Measurements from ENCODE around the gene CHST5. TPM values are rescaled to one million over a fixed set of nuclear protein-coding genes. Genes with fewer than 3 reads are reported as not detected.

Gene CHST5
- total and polyA plus RNA-seq, 9 of the 15 experiments (the other 6 are each of a cell fraction or from before 2014, with no cell fraction given), result 0.06 to 0.21 (median 0.14) TPM; not detected in 5

DNA sequence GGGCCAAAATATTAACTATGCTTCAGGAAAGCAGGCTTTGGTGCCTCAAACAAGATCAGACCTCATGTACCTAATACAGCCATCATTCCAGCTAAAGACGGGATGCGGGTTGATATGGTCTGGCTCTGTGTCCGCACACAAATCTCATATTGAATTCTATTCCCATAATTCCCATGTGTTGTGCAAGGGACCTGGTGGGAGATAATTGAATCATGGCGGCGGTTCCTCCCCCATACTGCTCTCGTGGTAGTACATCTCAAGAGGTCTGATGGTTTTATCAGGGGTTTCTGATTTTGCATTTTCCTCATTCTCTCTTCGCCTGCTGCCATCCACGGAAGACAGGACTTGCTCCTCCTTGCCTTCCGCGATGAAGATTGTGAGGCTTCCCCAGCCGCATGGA, 21.6 kb downstream of the CHST5 start:
- ChIA-PET POLR2A (interaction anchor here (1.0 kb wide), 1 partner anchor 49 kb away, joined by 4 read pairs; no protein-coding TSS in a partner anchor), CTCF (ENCODE audit: low intra/inter-chr PET ratio) (no interaction called here)
- Histone ChIP-seq H3K79me2 (ENCODE audit: control insufficient read depth, insufficient read depth, low read length) (no peaks in the 10 kb centered on the region), H3K9me1 (ENCODE audit: control insufficient read depth, insufficient read depth, low read length) (no peaks in the 10 kb centered on the region), H3K4me1 (replicated peaks in 1 of 2; ENCODE audit: control insufficient read depth in 2 of 2, insufficient read depth in 2 of 2, low read length in 2 of 2) (peaks cover 5 to 22% of the 10 kb centered on the region in 2 experiments; a peak in 3 of 5 replicates), H3K4me2 (ENCODE audit: insufficient read depth, low read length) (no peak overlapping the region), H3K36me3 (ENCODE audit: control insufficient read depth, insufficient read depth, low read length) (no peaks in the 10 kb centered on the region), H3K27me3 (ENCODE audit: control insufficient read depth in 2 of 2, insufficient read depth in 2 of 2, low read length in 2 of 2) (peaks cover 0 to 6% of the 10 kb centered on the region in 2 experiments; a peak in 2 of 5 replicates), H3K27ac (ENCODE audit: extremely low read depth, low read depth, low read length) (no peak overlapping the region), H4K20me1 (replicated peaks; ENCODE audit: control insufficient read depth, insufficient read depth, low read length) (peaks cover 5% of the 10 kb centered on the region), H3K4me3 (no peak overlapping the region), H2AFZ (ENCODE audit: low read depth, low read length) (no peak overlapping the region), H3K9me3 (replicated peaks; ENCODE audit: control insufficient read depth, insufficient read depth, low read depth, low read length) (no peaks in the 10 kb centered on the region), H3K9ac (ENCODE audit: insufficient read depth in 1 of 2, low read depth in 2 of 2, low read length in 2 of 2) (no peak overlapping the region)
- TF ChIP-seq ZNF316 (IDR thresholded peaks at IDR 0.05), result no peak
- TF ChIP-seq ETS2 (tag; IDR thresholded peaks at IDR 0.05; ENCODE audit: borderline replicate concordance, poor library complexity, severe bottlenecking), result no peak
- TF ChIP-seq CEBPB (tag; IDR thresholded peaks at IDR 0.05), result peak; percentile 39; the same call in 1 of the 2 replicates
- TF ChIP-seq, protein P1, sequence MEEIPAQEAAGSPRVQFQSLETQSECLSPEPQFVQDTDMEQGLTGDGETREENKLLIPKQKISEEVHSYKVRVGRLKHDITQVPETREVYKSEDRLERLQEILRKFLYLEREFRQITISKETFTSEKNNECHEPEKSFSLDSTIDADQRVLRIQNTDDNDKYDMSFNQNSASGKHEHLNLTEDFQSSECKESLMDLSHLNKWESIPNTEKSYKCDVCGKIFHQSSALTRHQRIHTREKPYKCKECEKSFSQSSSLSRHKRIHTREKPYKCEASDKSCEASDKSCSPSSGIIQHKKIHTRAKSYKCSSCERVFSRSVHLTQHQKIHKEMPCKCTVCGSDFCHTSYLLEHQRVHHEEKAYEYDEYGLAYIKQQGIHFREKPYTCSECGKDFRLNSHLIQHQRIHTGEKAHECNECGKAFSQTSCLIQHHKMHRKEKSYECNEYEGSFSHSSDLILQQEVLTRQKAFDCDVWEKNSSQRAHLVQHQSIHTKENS (CRISPR knock-in tag; IDR thresholded peaks at IDR 0.05), result no peak
- TF ChIP-seq, protein P2, sequence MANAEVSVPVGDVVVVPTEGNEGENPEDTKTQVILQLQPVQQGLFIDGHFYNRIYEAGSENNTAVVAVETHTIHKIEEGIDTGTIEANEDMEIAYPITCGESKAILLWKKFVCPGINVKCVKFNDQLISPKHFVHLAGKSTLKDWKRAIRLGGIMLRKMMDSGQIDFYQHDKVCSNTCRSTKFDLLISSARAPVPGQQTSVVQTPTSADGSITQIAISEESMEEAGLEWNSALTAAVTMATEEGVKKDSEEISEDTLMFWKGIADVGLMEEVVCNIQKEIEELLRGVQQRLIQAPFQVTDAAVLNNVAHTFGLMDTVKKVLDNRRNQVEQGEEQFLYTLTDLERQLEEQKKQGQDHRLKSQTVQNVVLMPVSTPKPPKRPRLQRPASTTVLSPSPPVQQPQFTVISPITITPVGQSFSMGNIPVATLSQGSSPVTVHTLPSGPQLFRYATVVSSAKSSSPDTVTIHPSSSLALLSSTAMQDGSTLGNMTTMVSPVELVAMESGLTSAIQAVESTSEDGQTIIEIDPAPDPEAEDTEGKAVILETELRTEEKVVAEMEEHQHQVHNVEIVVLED (CRISPR knock-in tag; IDR thresholded peaks at IDR 0.05), result no peak
- ATAC-seq (no peak), DNase-seq (ENCODE audit: extremely low read depth in 1 of 4, low spot score in 3 of 4) (no peak), FAIRE-seq (no peak)
- in situ Hi-C loops (cut with MboI) (no loop called here), intact Hi-C loops (cut with micrococcal nuclease) (no loop called here)
- 57% methylated on average over 11 of the region's 11 CpGs for WGBS (ENCODE audit: insufficient coverage, low coverage, missing lambda C conversion rate)
- BruUV-seq (replicated peaks), result no TSS peak

Measured in K562 (cell line).